ENCODE measurements around the gene KDM7A. TPM values are rescaled to one million over a fixed set of nuclear protein-coding genes. Genes with fewer than 3 reads are reported as not detected.

KDM7A gene
- total RNA-seq, 1 donor from 2014 or later, result 10.6 TPM

DNA sequence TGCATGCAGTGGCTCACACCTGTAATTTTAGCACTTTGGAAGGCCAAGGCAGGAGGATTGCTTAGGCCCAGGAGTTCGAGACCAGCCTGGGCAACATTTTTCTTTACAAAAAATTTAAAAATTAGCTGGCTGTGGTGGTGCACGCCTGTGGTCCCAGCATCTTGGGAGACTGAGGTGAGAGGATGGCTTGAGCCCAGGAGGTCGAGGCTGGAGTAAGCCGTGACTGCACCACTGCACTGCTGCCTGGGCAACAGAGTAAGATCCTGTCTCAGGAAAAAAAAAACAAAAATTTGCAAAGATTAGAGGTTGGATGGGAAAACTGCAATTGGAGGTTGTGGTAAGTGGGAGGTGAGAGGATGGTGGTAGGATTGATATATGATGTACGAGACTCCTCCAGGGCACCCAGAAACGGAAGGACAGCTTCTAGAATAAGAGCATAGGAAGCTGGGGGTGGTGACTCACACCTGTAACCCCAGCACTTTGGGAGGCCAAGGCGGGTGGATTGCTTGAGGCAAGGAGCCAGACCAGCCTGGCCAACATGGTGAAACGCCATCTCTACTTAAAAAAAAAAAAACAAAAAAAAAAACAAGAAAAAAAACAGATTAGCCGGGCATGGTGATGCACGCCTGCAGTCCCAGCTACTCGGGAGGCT lies 94.9 kb downstream of the KDM7A start:
- no peak for DNase-seq

- no peak for DNase-seq
Observed at GRCh38 chr7:140080919-140081318, 95.9 kb downstream of the KDM7A start.

DNA sequence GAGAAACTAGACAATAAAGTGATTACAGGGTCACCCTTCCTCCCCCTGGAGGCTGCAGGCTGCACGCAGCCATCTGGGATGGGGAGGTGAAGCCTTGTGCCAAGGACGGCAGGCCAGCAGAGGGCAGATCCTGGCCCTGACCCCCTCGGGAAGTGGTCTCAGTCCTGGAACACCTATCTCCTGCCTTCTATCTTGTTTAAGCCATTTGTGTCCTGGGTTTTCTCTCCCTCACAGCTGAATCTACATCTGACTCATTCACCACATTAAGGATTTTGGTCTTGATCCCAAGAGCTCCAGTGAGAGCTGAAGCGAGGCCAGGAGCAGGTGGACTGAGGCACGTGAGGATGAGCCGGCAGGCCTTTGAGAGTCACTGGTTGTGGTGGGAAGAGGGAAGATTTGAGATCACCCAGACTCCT lies 97.7 kb downstream of the KDM7A start:
- DNase-seq, result peak; percentile 51

- DNase-seq, result no peak
Observed at GRCh38 chr7:140078392-140078791, 98.4 kb downstream of the KDM7A start.

DNA sequence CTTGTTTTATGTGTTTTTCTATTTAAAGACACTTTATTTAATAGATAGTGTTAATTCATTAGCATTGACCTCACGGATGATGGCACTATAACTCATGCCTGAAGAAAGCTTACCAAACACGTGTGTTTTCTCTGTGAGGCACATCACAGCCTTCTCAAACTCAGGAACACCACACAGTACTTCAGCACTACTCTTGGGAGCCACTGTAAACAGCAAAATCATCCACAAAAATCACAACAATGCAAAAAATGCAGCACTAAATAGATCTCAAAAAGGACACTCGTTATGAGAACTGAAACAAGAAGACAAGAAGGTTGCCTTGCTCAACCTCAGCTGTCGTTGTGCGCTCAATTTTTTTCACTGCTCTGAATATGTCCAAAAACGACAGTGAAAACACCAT lies 102.0 kb downstream of the KDM7A start:
- no peak for DNase-seq

- DNase-seq, result no peak
Observed at GRCh38 chr7:140070546-140070945, 106.2 kb downstream of the KDM7A start.

GRCh38 chr7:140069298-140069949 lies 107.4 kb downstream of the KDM7A start:
- DNase-seq, result no peak

DNA sequence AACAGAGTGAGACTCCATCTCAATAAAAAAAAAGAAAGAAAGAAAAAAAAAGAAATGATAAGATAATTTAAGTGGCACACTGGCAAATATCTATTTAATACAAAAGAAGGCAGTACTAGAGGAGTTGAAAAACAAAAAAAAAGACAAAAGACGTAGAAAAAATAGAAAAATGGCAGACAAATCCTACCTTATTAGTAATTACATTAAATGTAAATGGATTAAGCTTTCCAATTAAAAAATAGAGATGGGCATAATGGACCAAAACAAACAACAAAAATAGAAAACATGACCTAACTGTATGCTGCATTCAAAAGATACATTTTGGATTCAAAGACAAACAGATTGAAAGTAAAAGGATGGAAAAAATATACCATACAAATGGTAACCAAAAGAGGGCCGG lies 108.8 kb downstream of the KDM7A start:
- DNase-seq, result no peak

GRCh38 chr7:140067052-140067451 lies 109.7 kb downstream of the KDM7A start:
- DNase-seq, result no peak

- DNase-seq, result peak; percentile 89
Observed at GRCh38 chr7:140062528-140063299, 114.1 kb downstream of the KDM7A start, which contains the start of gene PARP12. Gene PARP12 (minus strand): TSS chr7:140062951. CDS start chr7:140062847, 104 bp downstream.

- DNase-seq, result peak; percentile 48
Observed at GRCh38 chr7:140062118-140062527, 114.7 kb downstream of the KDM7A start.

DNA sequence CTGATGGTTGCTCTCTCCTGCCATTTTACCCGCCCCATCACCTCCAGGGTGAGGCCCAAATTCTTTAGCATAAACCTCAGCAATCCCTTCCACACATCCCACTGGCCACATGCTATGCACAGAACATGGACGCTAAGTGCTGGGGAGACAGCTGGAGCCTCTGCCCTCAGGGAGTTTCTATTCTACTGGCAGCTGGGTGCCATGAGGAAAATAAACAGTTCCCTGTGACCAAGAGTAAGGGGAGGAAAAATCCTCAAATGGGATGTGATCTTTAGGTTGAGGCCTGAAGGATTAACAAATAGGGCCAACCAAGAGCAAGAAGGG lies 115.2 kb downstream of the KDM7A start:
- DNase-seq, result no peak

- peak; percentile 90 for DNase-seq
Observed at GRCh38 chr7:140060788-140061606, 115.8 kb downstream of the KDM7A start.

- DNase-seq, result no peak
Observed at GRCh38 chr7:140060243-140060630, 116.5 kb downstream of the KDM7A start.

- peak; percentile 79 for DNase-seq
Observed at GRCh38 chr7:140059273-140060242, 117.2 kb downstream of the KDM7A start.

DNA sequence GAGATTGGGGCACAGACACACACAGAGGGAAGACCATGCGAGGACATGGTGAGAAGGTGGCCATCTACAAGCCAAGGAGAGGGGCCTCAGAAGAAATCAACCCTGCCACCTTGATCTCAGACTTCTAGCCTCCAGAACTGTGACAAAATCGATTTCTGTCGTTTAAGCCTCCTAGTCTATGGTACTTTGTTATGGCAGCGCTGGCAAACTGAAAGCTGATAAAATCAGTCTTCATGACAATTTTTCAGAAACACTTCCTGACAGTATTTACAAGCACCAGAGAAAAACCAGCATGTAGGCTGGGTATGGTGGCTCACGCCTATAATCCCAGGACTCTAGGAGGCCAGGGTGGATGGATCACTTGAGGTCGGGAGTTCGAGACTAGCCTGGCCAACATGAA lies 118.3 kb downstream of the KDM7A start:
- no peak for DNase-seq

DNA sequence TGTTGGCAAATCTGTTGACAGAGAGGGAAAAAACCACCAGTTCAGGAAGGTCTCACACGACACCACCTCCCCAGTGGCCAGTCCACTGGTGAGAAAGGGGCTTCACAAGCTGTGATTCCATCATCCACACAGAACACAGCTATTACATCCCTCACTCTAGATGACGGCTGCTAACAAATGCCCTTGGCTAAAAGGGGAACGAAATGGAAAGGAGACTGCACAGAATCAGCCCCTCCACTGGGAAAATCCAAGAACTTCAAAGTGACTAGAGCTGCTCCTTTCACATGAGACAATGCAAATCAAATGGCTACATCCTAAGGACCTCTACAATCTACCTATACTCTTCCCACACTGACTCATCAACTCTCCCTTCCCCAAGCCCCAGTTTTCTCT lies 119.6 kb downstream of the KDM7A start:
- no peak for DNase-seq

DNA sequence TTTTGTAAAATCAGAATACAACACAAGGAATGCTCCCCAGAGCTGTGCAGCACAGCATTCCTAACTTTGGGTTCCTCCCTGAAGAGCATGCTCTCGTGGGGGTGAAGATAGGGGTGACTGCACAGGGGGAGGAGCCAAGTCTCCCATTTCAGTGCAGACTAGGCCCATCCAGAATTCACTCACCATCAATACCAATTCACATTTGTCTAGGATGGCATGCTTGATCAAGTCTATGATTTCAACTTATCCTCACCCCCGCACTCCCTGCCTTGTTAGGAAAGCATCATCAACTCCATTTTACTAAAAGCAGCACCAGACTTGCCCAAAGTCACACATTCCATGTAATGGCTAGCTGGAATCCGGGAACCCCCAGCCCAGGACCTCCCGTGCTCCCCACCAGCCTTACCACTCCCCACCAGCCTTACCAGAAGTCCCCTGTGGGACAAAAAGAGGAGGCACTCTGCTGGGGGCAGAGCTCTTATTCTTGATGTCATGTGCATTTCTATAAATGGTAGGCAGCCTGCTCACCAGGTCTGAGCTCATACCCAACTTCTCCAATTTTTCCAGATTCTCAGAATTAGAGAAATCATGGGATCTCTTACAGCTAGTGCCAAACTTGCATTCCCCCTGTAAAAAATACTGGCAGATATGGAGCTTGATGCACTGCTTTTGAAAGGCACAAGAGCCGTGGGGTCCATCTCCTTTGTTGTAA lies 120.2 kb downstream of the KDM7A start:
- DNase-seq, result no peak

DNA sequence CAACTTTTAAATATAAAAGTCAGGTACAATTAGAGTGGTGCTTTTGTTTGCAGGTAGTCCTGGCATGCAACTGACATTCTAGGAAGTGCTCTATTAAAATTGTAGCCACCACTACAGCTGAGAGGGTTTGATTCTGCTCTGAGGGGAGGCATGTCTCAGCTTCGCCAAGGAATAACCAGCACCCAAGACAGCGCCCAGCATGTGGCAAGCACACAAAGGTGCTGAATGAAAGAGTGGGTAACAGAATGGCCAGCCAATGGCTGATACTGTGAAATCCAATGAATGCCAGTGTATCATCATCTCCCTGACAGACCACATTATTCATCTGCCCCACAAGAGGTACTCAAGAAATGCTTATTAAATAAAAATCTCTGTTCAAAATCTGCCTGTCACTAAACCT lies 121.0 kb downstream of the KDM7A start:
- DNase-seq, result no peak

GRCh38 chr7:140054751-140055150 lies 122.0 kb downstream of the KDM7A start:
- DNase-seq, result no peak
